ENCODE data around the gene OR8B4. TPM values are rescaled to one million over a fixed set of nuclear protein-coding genes. Genes with fewer than 3 reads are reported as not detected.
"Not testable (repeated sequence)": the region's sequence is repeated elsewhere in the genome, so short reads cannot be mapped to it uniquely, and the experiment has no call there.

The OR8B4 gene
- total and polyA plus RNA-seq, 11 donors, result not detected

DNA sequence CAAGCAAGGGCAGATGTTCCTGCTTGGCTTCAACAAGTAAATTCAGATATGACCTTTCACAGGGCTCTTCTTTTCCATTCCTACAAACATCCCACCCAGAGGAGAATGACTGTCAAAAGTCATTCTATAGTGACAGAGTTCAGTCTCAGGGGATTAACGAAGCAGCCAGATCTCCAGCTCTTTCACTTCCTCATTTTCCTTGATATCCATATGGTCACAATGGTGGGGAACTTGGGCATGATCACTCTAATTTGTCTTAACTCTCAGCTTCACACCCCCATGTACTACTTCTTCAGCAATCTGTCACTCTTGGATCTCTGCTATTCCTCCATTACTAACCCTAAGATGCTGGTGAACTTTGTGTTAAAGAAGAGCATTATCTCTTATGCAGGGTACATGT lies 35.8 kb upstream of the OR8B4 start:
- Histone ChIP-seq H3K27me3 (no peaks in the 10 kb centered on the region), H3K36me3 (no peaks in the 10 kb centered on the region), H3K9me3 (no peaks in the 10 kb centered on the region), H3K4me1 (no peaks in the 10 kb centered on the region), H3K4me3 (no peak overlapping the region), H3K27ac (no peak overlapping the region)
- ATAC-seq (no peak), DNase-seq (no peak)
- intact Hi-C loops (cut with DNase I), result no loop called here
- WGBS, 4 donors, result 73 to 86% (median 82%) methylated on average over 1 of the region's 1 CpG
- no peak for TF ChIP-seq POLR2A (IDR thresholded peaks at IDR 0.05)
- TF ChIP-seq, protein P1, sequence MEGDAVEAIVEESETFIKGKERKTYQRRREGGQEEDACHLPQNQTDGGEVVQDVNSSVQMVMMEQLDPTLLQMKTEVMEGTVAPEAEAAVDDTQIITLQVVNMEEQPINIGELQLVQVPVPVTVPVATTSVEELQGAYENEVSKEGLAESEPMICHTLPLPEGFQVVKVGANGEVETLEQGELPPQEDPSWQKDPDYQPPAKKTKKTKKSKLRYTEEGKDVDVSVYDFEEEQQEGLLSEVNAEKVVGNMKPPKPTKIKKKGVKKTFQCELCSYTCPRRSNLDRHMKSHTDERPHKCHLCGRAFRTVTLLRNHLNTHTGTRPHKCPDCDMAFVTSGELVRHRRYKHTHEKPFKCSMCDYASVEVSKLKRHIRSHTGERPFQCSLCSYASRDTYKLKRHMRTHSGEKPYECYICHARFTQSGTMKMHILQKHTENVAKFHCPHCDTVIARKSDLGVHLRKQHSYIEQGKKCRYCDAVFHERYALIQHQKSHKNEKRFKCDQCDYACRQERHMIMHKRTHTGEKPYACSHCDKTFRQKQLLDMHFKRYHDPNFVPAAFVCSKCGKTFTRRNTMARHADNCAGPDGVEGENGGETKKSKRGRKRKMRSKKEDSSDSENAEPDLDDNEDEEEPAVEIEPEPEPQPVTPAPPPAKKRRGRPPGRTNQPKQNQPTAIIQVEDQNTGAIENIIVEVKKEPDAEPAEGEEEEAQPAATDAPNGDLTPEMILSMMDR (IDR thresholded peaks at IDR 0.05), result no peak

- intact Hi-C loops (cut with DNase I); H3K4me1 ChIP-seq; DNase-seq; ATAC-seq; H3K4me3 ChIP-seq; H3K9me3 ChIP-seq; H3K27ac ChIP-seq; H3K27me3 ChIP-seq; H3K36me3 ChIP-seq: not testable (repeated sequence)
- 89 to 95% (median 93%) methylated on average over 7 of the region's 7 CpGs for WGBS, 4 donors
Observed at GRCh38 chr11:124459379-124459778, 34.7 kb upstream of the OR8B4 start.

DNA sequence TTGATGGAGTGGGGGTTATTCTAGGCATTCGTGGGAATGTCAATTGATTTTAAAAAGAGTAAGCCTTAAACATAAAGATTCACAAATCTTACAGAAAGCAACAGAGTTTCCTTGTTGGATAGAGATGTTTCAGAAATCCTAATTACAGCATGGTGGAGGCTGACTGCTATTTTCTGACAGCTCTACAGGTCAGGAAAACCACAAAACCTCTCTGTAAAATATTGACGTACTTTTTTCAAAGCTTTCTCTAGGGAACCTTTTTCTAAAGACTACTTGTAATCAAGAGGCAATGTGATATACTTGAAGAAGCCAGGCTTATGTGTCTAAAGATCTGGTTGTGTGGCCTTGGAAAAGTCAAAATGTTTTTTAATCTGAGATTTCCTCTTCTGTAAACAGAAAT lies 29.9 kb upstream of the OR8B4 start:
- no peak overlapping the region for H3K27ac ChIP-seq
- H3K36me3 ChIP-seq, result no peaks in the 10 kb centered on the region
- ATAC-seq (no peak), DNase-seq (no peak)
- no peaks in the 10 kb centered on the region for H3K27me3 ChIP-seq
- no peaks in the 10 kb centered on the region for H3K4me1 ChIP-seq
- 35 to 68% (median 48%) methylated on average over 2 of the region's 2 CpGs for WGBS, 4 donors
- TF ChIP-seq, protein P1 (IDR thresholded peaks at IDR 0.05), result no peak
- no peak for TF ChIP-seq POLR2A (IDR thresholded peaks at IDR 0.05)
- peaks cover 0 to 23% (median 0%) of the 10 kb centered on the region in 12 donors for H3K9me3 ChIP-seq
- intact Hi-C loops (cut with DNase I), result no loop called here
- H3K4me3 ChIP-seq, result no peak overlapping the region

GRCh38 chr11:124446916-124447315 lies 22.2 kb upstream of the OR8B4 start:
- TF ChIP-seq, protein P1 (IDR thresholded peaks at IDR 0.05), result no peak
- no peak for TF ChIP-seq POLR2A (IDR thresholded peaks at IDR 0.05)
- ATAC-seq, result no peak
- Histone ChIP-seq H3K4me3 (no peak overlapping the region), H3K9me3 (peaks cover 0 to 21% (median 0%) of the 10 kb centered on the region in 12 donors), H3K27me3 (no peaks in the 10 kb centered on the region), H3K36me3 (no peaks in the 10 kb centered on the region), H3K27ac (no peak overlapping the region), H3K4me1 (no peaks in the 10 kb centered on the region)
- DNase-seq, result no peak
- 84 to 85% (median 85%) methylated on average over 1 of the region's 1 CpG for WGBS, 4 donors
- intact Hi-C loops (cut with DNase I), result loop anchor here in 2 of 10 donors (10.0 kb wide), 1 partner anchor 138 kb away; no protein-coding TSS in a partner anchor

DNA sequence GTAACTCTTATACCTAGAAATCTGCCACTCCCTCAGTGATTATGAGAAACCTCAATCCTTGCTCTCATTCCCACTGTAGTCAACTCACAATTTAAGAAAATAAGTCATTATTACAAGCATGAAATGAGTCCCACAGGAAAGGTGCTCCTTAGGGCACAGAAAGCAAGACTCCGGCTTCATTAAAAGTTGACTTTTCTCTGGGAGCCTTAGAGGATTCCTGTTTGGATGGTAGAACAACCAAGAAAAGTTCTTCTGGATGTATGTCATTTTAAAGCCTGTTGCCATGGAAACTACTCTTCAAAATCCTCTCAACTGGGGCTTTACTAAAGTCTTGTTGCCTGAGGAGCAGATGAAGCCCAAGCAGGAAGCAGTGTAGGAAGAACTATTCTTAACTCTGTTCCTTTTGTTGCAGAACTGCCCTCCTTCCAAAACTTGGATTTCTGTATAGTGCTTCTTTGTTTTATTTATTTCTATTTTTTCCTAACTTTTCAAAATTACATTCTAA lies 21.0 kb upstream of the OR8B4 start, which contains the start of gene OR8B8:
TSS of gene OR8B8 (minus strand) at position 51 of the 505 bp plus-strand sequence. CDS start 4,611 bp downstream, outside the sequence.
- H3K27ac ChIP-seq, result no peak within 1 kb of the TSS
- peaks cover 0 to 8% (median 0%) of the 10 kb centered on the region in 12 donors for H3K9me3 ChIP-seq
- TF ChIP-seq POLR2A (IDR thresholded peaks at IDR 0.05), result no peak
- TF ChIP-seq, protein P1 (IDR thresholded peaks at IDR 0.05), result no peak
- H3K4me3 ChIP-seq, result no peak within 1 kb of the TSS
- DNase-seq, result no peak
- H3K4me1 ChIP-seq, result no peaks in the 10 kb centered on the region
- no peaks in the 10 kb centered on the region for H3K36me3 ChIP-seq
- H3K27me3 ChIP-seq, result no peaks in the 10 kb centered on the region
- intact Hi-C loops (cut with DNase I), result loop anchor here in 2 of 10 donors (10.0 kb wide), 1 partner anchor 139 kb away; no protein-coding TSS in a partner anchor
- 95 to 100% (median 98%) methylated on average over 1 of the region's 1 CpG for WGBS, 4 donors
- ATAC-seq, result no peak
